HCT116 (cell line): ENCODE measurements around the gene CNTNAP3B.
"Not testable (repeated sequence)": the region's sequence is repeated elsewhere in the genome, so short reads cannot be mapped to it uniquely, and the experiment has no call there.

Experiments used
- CTCF ChIP-seq, 3 experiments: fragments of 200-600 bp in 1 of 3; sonication (generic) in 1 of 3; IDR thresholded peaks in 2 of 3; conservative IDR thresholded peaks in 1 of 3; 2 replicates each; pipeline ENCODE4 v1.5.1; 2012 to 2017; ENCODE audit warnings: low read depth in 2 of 3, low read length in 2 of 3, antibody characterized with exemption in 1 of 3, borderline replicate concordance in 1 of 3, control low read depth in 1 of 3, mild to moderate bottlenecking in 1 of 3, mixed read lengths in 1 of 3, mixed run types in 1 of 3, moderate library complexity in 1 of 3; ENCODE audit not compliant: insufficient read depth in 1 of 3
- EGR1 ChIP-seq: IDR thresholded peaks from 2 replicates; pipeline ENCODE4 v1.6.1; 2012; ENCODE audit warnings: low read depth
- EZH2 ChIP-seq: fragments of 200-600 bp; sonication (generic); IDR thresholded peaks from 2 replicates; pipeline ENCODE4 v1.6.1; 2017; ENCODE audit warnings: antibody characterized with exemption, mixed run types
- EZH2phosphoT487 ChIP-seq: fragments of 200-600 bp; IDR thresholded peaks from 2 replicates; pipeline ENCODE4 v1.6.1; 2018; ENCODE audit warnings: antibody characterized with exemption, borderline replicate concordance
- FOSL1 ChIP-seq: IDR thresholded peaks from 2 replicates; pipeline ENCODE4 v1.6.1; 2012; ENCODE audit warnings: low read depth
- POLR2A ChIP-seq: IDR thresholded peaks from 2 replicates; pipeline ENCODE4 v1.7.0; 2011; ENCODE audit warnings: borderline replicate concordance; ENCODE audit not compliant: insufficient read depth, insufficient read length; ENCODE audit errors: extremely low read depth
- TCF7L2 ChIP-seq: IDR thresholded peaks from 2 replicates; pipeline ENCODE4 v1.7.0; 2011; ENCODE audit warnings: borderline replicate concordance, inconsistent platforms; ENCODE audit not compliant: insufficient read depth, insufficient read length; ENCODE audit errors: extremely low read depth
- ZBTB33 ChIP-seq: IDR thresholded peaks from 2 replicates; pipeline ENCODE4 v1.6.1; 2011; ENCODE audit warnings: mild to moderate bottlenecking, low read length, moderate library complexity; ENCODE audit not compliant: insufficient replicate concordance; ENCODE audit errors: extremely low read depth

- TF ChIP-seq CTCF (IDR thresholded peaks at IDR 0.05 in 2 of 3, conservative IDR thresholded peaks at IDR 0.05 in 1 of 3; ENCODE audit: borderline replicate concordance in 1 of 3, insufficient read depth in 1 of 3, low read depth in 2 of 3, low read length in 2 of 3); ZBTB33; POLR2A; EZH2phosphoT487; TCF7L2; EZH2; EGR1; FOSL1: not testable (repeated sequence)
These were observed 191.1 kb downstream of the CNTNAP3B start for GRCh38 chr9:41938143-41938542.
